ENCODE results near the gene GNAT2. TPM values are rescaled to one million over a fixed set of nuclear protein-coding genes. Genes with fewer than 3 reads are reported as not detected.

The GNAT2 gene
- total RNA-seq, 1 experiment from 2014 or later = 0.20 TPM

DNA sequence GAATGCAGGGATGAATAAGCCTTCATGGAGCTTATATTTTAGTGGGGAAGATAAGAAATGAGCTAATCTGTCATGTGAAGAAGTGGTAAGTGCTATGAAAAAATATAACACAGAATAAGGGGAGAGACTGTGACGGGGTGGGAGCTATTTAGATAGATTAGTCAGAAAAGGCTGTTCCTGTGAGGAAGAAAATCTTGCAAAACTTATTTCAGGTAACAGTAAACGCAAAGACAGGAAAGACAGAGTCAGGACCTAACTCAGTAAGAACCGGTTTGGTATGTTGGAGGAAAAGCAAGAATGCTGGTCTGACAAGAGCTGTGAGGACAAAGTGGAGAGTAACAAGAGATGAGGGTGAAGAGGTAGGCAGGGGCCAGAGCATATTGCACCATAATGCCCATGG is 49.0 kb downstream of the GNAT2 start:
- Histone ChIP-seq H3K56ac (ENCODE audit: insufficient read length, low read depth, low read length) (no peak overlapping the region), H2BK120ac (ENCODE audit: low read depth, low read length, poor library complexity, severe bottlenecking) (no peak overlapping the region), H3K4me1 (ENCODE audit: insufficient read depth, low read length) (peaks cover 2% of the 10 kb centered on the region; the same call in 1 of the 2 replicates), H3K4me2 (ENCODE audit: insufficient read depth, insufficient read length, low read length) (no peak overlapping the region), H3K9me3 (ENCODE audit: control insufficient read depth, low read depth, low read length) (no peaks in the 10 kb centered on the region), H4K20me1 (ENCODE audit: control insufficient read depth, insufficient read depth, insufficient read length) (no peaks in the 10 kb centered on the region), H4K91ac (ENCODE audit: insufficient read length, low read depth, low read length) (no peak overlapping the region), H3T11ph (ENCODE audit: low read length) (no peak overlapping the region), H3K14ac (ENCODE audit: insufficient read depth, low read length) (no peak overlapping the region), H3K4ac (ENCODE audit: low read depth, low read length) (no peak overlapping the region), H3K27me3 (ENCODE audit: insufficient read depth, low read length) (no peaks in the 10 kb centered on the region), H2BK20ac (ENCODE audit: low read depth, low read length, poor library complexity, severe bottlenecking) (no peak overlapping the region), H3K79me1 (ENCODE audit: insufficient read depth, low read depth, low read length, poor library complexity, severe bottlenecking) (peaks cover 3% of the 10 kb centered on the region), H3K9ac (ENCODE audit: extremely low read depth, insufficient read length, low read length) (no peak overlapping the region), H3K27ac (ENCODE audit: insufficient read length, low read depth, low read length) (no peak overlapping the region), H3K23me2 (ENCODE audit: insufficient read length, low read depth, low read length, poor library complexity, severe bottlenecking) (no peaks in the 10 kb centered on the region), H3K23ac (ENCODE audit: insufficient read length, low read depth, low read length) (no peak overlapping the region), H4K5ac (ENCODE audit: insufficient read length, low read depth, low read length) (no peak overlapping the region), H2AFZ (ENCODE audit: low read length) (no peak overlapping the region), H2AK5ac (ENCODE audit: insufficient read length, low read length) (no peak overlapping the region), H3K18ac (ENCODE audit: insufficient read length, low read depth, low read length) (no peak overlapping the region), H4K8ac (replicated peaks; ENCODE audit: insufficient read length, low read depth, low read length) (no peak overlapping the region), H2BK5ac (ENCODE audit: insufficient read length, low read length) (no peak overlapping the region), H2BK12ac (ENCODE audit: insufficient read length, low read depth, low read length) (no peak overlapping the region), H2BK15ac (ENCODE audit: low read depth, low read length) (no peak overlapping the region), H3K79me2 (ENCODE audit: insufficient read depth, low read length) (peaks cover 7% of the 10 kb centered on the region; the same call in 1 of the 2 replicates)
- DNase-seq = no peak
- no peak for TF ChIP-seq CTCF (conservative IDR thresholded peaks at IDR 0.05)
- no CpG with 5 or more reads among the region's 3 CpGs for WGBS (ENCODE audit: extremely low coverage, insufficient read length, low lambda C conversion rate)
- H3K9me3 Mint-ChIP-seq = no peaks in the 10 kb centered on the region
- no peak overlapping the region for H3K27ac Mint-ChIP-seq
- no peaks in the 10 kb centered on the region for H3K27me3 Mint-ChIP-seq (ENCODE audit: low read depth)
- no peaks in the 10 kb centered on the region; a peak in 1 of 7 replicates for H3K36me3 Mint-ChIP-seq (ENCODE audit: insufficient read depth in 1 of 3, low read depth in 3 of 3)
- H3K4me3 Mint-ChIP-seq = no peak overlapping the region
- H3K4me1 Mint-ChIP-seq = peaks cover 4 to 6% of the 10 kb centered on the region in 2 experiments; a peak in 2 of 4 replicates
